NCI-H510A (cell line): Measurements from ENCODE around the gene BUB3.

Source experiments
- DNase-seq: peaks from one replicate; lab custom pipeline; 2025; lab: John Stamatoyannopoulos, UW

BUB3 gene

GRCh38 chr10:123141791-123142700 lies 12.2 kb upstream of the BUB3 start:
- no peak for DNase-seq

DNA sequence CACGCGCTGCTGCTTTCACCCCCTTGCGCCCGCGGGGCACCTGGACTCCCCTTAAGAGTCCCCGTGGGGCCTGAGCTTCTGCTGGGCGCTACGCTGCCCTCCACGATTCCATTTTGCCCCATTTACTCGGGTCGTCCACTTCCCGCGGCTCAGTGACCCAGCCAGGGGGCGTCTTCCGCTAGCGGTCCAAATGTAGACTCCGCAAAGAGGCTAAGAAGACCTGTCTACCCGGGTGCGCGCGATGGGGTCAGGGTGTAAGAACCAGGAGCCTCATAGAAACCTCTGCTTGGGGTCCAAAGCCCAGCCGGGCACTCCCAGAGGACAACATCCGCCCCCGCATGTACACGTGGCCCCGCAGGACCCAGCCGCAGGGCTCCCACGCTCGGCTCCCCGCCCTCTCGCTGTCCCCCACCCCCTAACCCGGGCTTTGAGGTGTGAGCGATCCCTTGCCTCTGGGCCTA lies 11.5 kb upstream of the BUB3 start:
- DNase-seq: no peak

DNA sequence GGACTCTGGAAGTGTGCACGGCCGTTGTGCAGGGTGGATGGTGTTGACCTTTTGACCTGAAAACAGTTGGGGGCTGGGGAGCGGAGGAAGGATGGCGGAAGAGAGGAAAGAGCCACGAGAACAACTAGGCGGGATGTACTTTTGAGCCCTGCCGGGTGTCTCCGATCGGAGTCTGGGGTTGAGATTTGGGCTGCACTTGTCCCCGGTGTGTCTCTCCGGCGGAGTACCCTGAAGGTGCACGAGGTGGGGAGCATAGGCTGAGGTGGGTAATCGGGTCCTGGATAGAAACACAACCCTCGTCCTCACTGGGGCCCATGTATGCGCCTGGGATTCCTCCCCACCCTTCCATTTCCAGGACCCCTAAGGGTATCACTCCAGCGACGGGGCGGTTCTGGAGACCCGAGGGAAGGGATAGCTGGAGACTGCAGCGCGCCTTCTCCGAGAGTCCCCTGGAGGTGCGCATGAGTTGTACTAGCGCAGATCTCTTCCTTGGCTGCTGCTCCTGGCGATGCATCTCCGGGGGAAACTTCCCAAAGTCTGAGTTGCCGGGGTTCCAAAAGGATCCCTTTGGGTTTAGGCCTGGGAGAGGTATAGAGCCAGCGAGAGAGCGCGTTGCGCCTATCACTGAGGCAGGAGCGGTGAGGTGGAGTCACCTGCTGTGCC lies 10.9 kb upstream of the BUB3 start:
- DNase-seq: no peak

DNA sequence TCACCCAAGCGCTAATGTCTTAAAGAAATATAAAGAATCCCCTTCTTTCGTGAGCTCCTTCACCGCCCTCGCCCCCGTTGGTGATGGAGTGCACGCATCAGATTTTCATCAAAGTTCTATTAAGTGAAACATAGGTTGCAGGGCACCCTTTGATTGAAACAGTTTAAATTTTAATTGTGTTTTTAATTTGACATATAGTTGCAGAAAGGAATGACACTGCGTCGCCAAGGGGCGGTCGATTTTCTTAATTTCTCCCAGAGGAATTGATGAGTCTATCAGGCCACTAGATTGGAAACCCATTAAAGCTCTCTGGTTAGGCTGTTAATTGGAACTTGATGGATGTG lies 10.4 kb upstream of the BUB3 start:
- DNase-seq: no peak

- no peak for DNase-seq
Measured at GRCh38 chr10:123144697-123145541, 9.3 kb upstream of the BUB3 start.

- DNase-seq: no peak
Measured at GRCh38 chr10:123145542-123146012, 8.6 kb upstream of the BUB3 start.

GRCh38 chr10:123146013-123146893 lies 7.9 kb upstream of the BUB3 start:
- no peak for DNase-seq

DNA sequence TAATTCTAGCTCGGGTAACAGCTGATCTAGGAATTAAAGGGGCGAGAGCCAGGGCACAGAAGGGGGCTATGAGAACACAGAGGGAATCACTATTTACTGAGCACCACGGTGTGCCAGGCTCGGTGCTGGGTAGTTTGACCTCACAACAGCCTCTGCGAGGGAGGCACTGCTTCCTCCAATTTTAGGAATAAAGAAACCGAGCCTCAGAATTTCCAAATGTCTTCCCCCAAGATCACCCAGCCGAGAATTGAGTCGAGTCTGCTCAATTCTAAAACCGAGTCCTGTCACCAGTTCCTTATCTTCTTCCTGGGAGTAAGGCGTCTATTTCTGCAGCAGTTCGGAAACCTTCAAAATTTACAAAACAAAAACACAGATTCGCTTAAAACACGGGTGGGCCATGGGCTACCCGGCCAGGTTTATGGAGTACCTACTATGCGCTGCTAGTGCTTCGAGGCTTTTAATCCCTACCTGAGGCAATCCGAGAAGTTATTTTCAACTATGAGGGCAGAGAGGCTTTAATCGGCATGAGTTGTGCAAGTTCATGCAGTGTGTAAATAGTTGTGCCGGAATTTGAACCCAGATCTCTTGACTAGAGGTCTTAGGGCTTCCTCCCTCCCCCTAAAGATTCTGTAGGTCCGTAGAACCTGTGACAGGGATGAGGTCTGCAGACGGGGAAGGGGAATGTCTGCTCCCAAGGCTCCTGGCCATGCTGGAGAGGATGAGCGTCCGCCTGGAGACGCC lies 7.1 kb upstream of the BUB3 start:
- DNase-seq: no peak

GRCh38 chr10:123147635-123148413 lies 6.4 kb upstream of the BUB3 start, which contains the start of gene HMX2:
HMX2 (plus strand) TSS chr10:123148136; CDS start chr10:123148379, 243 bp downstream.
- no peak for DNase-seq

DNA sequence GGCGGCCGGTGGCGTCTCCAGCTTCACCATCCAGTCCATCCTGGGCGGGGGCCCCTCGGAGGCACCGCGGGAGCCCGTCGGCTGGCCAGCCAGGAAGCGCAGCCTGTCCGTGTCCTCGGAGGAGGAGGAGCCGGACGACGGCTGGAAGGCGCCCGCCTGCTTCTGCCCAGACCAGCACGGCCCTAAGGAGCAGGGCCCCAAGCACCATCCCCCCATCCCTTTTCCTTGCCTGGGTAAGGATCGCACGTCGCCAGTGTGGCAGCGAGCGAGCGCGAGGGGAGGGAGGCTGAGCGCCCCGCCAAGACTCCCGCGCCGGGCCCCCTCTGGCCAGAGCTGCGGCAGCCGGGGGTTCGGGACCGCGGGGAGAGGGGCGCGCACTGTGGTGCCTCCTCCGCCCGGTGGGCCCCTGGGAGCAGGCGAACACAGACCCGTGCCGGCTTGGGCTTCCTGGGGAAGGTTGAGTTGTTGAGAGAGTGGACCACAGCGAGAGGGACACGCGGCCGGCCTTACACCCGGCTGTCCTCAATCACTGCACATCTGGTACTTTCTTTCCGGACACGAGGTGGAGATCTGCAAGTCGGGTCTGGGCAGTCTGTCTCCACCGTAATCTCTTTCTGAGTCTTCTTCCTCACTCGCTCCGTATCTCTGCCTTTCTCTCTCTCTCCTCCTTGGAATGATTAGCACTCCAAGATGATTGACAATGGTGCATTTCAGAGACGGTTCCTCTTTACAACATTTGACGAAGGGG lies 5.6 kb upstream of the BUB3 start:
- no peak for DNase-seq

- no peak for DNase-seq
Measured at GRCh38 chr10:123149162-123149567, 5.0 kb upstream of the BUB3 start.

- DNase-seq: no peak
Measured at GRCh38 chr10:123149568-123150270, 4.5 kb upstream of the BUB3 start.

GRCh38 chr10:123150271-123150985 lies 3.8 kb upstream of the BUB3 start:
- no peak for DNase-seq

- DNase-seq: no peak
Measured at GRCh38 chr10:123150986-123151736, 3.0 kb upstream of the BUB3 start.

DNA sequence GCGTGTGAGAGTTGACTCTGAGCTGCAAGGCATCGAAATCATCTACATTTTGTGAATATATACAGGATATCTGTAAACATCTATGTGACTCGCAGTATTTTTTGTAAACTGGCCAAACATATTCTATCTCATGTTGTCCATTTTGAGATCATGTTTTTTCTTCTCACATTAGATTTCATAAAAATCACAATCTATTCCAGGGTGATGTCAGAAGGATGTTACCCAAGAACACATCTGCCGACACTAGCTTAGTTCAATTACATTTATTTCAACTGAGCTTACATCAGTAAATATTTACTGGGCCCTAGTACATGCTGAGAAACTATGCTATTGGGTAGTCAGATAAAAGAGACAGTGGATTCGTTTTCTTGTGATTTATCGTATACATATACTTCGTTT lies 2.5 kb upstream of the BUB3 start:
- no peak for DNase-seq

GRCh38 chr10:123153486-123154091 lies 613 bp upstream of the BUB3 start:
- no peak for DNase-seq
